ENCODE results near the gene CITED2.
"Not testable (repeated sequence)": the region's sequence is repeated elsewhere in the genome, so short reads cannot be mapped to it uniquely, and the experiment has no call there.

Gene CITED2, protein sequence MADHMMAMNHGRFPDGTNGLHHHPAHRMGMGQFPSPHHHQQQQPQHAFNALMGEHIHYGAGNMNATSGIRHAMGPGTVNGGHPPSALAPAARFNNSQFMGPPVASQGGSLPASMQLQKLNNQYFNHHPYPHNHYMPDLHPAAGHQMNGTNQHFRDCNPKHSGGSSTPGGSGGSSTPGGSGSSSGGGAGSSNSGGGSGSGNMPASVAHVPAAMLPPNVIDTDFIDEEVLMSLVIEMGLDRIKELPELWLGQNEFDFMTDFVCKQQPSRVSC

DNA sequence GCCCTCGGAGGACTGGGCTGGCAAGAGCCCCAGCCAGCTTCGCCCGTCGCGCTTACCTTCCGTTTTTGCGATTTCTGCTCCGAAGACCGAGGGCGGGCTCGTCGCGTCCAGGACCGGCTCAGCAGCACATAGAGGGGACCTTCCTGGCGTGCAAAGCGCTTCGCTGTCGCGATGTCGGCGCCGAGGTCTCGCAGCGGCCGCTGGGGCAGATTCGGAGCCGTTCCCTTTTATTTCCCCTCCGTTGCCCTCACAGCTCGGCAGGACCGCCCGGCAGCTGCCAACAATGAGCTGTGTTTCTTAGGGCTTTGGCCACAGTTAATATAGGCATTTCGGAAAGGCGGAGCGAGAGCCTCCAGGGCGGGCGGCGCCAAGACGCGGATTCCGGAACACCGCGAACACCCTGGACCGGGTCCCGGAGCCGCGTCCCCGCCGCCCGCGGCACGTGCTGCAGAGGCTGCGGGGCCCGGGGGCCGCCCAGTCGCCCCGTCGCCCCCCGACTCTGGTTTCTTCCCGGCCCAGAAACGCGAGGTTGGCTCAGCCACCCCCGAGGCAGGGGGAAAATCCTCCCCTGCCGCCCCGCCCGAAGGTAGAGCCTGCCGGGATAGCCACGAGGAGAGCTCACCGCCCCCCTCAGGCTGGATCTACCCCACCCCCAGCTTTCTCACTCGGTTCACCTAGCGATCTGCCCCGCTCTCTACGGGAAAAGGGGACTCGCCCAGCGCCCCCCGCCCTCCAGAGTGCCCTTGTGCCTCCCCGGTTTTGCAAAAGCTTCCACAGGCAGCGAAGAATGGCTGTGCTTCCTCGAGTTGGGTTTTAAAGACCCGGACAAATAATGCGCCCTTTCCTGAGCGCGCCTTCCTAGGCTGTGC lies at the start of gene CITED2:
TSS of gene CITED2 (minus strand) at position 292 of the 869 bp plus-strand sequence. CDS start 704 bp downstream, outside the sequence.
- DNase-seq: peak; percentile 91
- in situ Hi-C loops (cut with HindIII; ENCODE audit: low pct_ligation_motif_present, low pct_unique_long_range_greater_than_20kb, low sequenced_read_pairs): loop anchor here (10.0 kb wide), 1 partner anchor 160 kb away; no protein-coding TSS in a partner anchor

DNA sequence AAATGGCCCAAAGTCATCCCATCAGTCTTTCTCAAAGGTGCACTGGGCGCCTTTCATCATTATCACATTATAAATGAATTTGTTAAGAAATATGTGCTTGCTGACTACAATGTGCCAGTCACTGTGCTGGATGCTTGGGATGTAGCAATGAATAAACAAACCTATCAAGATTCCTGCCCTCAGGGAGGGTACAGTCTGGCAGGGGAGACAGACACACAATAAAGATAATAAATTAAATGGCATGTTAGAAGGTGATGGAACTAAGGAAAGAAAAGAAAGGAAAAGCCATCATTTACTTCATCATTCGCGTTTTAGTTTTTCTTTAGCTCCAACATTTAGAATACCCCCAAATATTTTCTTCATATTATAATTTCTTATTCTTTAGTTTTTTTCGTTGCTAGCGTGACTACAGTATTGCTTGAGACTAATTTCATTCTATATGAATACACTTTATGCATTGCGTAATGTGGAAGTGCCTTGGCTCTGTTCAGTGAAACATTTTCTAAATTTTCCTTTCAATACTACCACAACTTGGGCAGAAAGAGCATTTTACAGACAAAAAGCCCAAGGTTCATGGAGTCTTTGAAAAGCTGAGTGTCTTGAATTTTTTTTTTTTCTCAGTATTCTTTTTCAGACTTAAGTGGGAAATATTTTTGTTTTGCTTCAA lies 48.7 kb upstream of the CITED2 start:
- no peak for DNase-seq
- in situ Hi-C loops (cut with HindIII; ENCODE audit: low pct_ligation_motif_present, low pct_unique_long_range_greater_than_20kb, low sequenced_read_pairs): no loop called here

DNA sequence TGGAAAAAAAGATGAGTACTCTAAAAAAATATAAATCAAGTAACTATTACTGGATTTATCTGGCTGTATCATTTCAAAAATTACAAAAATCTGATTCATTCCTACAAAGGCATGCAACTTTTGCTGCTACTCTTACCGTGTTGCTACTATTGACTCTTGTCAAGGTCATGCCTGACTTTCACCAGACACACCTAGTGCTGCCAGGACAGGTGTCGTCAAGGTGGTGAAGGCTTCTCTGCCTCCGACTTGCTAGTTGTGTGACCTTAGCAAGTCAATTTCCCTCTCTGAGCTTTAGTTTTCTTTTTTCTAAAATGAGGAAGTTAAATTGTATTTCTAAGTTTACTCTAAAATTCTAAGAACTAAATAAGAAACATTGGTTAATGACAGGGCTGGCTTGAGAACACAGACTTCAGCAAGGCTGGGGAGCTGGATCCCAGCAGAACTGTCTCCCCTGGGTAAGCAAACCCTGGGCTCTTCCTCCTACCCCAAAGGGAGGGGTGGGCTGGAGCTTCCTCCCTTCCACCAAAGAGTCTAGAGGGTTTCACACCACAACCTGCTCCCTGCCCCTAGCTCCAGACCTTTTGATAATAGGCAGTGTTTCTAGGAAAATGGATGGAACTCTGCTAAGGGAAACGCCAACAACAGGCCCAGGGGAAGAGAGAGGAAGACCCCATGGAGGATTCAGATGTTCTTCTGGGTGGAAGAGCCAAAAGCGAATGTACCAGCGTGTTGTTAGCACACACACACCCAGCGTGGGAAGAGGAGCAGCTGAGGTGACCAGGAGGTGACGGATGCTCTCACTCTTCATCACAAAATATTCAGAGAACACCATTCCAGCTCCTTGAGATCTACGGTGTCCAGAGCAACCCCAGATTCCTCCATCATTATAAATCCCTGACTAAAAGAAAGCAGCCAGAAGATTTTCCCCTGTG lies 47.9 kb upstream of the CITED2 start:
- in situ Hi-C loops (cut with HindIII; ENCODE audit: low pct_ligation_motif_present, low pct_unique_long_range_greater_than_20kb, low sequenced_read_pairs): no loop called here
- no peak for DNase-seq

DNA sequence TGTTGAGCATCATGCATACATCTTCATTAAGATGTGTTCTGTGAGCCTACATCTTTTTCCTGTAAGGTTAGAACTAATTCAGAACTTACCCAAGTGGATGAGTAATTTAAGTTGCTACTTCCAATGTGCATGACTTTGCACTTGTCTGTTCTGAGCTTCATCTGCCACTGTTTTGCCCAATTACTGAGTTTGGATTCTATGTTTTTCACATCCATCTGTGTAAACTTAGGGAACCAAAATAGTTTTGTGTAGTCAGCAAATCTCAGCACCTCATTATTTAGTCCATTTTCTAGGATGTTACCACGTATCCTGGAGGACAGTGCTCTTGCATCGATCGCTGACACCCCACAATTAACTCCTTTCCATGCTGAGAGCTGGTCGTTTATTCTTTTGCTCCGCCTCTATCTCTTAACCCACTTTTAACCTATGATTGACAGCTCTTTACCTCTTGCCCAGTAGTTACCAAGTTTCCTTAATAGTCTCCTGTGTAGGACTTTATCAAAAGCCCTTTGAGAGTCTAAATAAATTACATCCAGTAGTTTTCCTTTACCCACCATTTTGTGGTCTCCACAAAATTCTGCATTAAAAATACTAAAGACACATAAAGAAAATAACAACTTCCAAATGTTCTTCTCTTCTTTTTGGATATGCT lies 44.2 kb upstream of the CITED2 start:
- in situ Hi-C loops (cut with HindIII; ENCODE audit: low pct_ligation_motif_present, low pct_unique_long_range_greater_than_20kb, low sequenced_read_pairs): no loop called here
- DNase-seq: no peak

DNA sequence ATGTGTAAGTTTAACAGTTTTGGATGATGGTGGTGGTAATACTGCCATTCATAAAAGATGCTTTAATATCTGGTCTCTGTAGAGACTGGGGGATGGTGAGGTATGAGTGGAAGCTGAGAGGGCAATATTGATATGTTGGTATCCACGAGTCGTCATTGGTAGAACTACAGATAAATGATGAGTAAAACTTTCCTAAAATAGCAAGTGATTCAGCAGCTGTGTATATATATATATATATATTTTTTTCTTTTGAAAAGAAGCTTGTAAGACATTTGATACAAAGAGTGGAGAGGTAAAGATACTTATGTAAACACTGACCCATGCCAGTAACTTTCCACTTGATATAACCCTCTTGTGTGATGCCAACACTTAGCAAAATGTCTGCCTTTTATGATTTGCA lies 41.7 kb upstream of the CITED2 start:
- DNase-seq: no peak
- in situ Hi-C loops (cut with HindIII; ENCODE audit: low pct_ligation_motif_present, low pct_unique_long_range_greater_than_20kb, low sequenced_read_pairs): no loop called here

DNA sequence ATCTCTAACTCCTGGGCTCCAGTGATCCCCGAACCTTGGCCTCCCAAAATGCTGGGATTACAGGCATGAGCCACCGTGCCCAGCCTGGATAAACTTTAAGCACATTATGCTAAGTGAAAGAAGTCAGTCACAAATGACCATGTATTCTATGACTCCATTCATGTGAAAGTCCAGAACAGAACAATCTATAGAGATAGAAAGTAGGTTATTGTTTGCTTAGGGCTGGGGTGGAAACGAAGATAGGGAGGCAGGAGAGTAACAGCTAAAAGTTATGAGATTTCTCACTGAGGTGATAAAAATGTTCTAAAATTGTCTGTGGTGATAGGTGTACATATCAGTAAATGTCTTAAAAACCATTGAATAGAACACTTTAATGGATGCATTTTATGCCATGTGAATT lies 40.9 kb upstream of the CITED2 start:
- in situ Hi-C loops (cut with HindIII; ENCODE audit: low pct_ligation_motif_present, low pct_unique_long_range_greater_than_20kb, low sequenced_read_pairs): no loop called here
- DNase-seq: no peak

DNA sequence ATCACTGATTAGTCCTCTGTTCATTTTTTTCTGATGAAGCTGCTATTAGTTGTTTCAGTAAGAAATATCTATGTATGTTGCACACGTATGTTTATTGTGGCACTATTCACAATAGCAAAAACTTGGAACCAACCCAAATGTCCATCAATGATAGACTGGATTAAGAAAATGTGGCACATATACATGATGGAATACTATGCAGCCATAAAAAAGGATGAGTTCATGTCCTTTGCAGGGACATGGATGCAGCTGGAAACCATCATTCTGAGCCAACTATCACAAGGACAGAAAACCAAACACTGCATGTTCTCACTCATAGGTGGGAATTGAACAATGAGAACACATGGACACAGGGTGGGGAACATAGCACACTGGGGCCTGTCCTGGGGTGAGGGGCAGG lies 37.7 kb upstream of the CITED2 start:
- DNase-seq; in situ Hi-C loops (cut with HindIII; ENCODE audit: low pct_ligation_motif_present, low pct_unique_long_range_greater_than_20kb, low sequenced_read_pairs): not testable (repeated sequence)

DNA sequence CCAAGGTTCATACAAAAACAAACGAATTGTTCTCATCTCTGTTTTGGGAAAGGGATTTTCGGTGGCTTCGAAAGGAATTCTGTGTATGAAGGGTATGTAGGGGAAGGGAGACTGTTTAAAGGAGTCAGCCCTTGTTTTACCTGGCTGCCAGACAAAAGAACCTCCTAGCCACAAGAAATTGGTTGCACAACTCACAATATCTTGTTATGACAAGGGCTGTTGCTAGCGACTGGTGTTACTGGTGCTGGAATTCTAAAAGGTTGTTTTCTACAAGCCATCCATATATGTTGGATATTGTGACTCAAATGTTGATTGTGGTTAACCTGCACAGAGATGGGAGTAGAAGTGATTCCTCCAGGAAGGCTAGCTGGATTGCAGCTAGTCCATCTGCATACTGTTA lies 34.6 kb upstream of the CITED2 start:
- in situ Hi-C loops (cut with HindIII; ENCODE audit: low pct_ligation_motif_present, low pct_unique_long_range_greater_than_20kb, low sequenced_read_pairs): no loop called here
- no peak for DNase-seq

DNA sequence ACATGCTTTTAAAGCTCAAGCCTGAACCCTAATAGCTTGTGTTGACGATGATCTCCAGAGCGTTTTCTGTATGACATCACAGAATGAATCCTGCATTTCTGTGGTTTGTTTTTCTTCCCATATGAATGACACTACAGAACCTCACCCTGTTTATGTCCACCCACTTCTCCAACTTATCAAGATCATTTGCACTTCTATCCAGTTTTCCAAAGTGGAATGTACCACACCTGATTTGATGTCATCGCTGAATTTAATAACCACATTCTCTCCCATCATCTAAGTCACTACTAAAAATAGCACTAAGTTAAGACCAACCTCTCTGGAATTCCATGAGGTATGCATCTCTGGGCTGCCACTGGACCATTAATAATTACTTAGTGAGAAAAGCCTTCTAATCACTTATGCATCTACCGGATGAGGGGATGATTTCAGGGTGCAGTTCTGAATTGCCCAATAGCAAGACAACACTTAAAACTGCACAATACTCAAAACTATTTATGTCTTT lies 33.3 kb upstream of the CITED2 start:
- peak; percentile 85 for DNase-seq
- in situ Hi-C loops (cut with HindIII; ENCODE audit: low pct_ligation_motif_present, low pct_unique_long_range_greater_than_20kb, low sequenced_read_pairs): no loop called here

DNA sequence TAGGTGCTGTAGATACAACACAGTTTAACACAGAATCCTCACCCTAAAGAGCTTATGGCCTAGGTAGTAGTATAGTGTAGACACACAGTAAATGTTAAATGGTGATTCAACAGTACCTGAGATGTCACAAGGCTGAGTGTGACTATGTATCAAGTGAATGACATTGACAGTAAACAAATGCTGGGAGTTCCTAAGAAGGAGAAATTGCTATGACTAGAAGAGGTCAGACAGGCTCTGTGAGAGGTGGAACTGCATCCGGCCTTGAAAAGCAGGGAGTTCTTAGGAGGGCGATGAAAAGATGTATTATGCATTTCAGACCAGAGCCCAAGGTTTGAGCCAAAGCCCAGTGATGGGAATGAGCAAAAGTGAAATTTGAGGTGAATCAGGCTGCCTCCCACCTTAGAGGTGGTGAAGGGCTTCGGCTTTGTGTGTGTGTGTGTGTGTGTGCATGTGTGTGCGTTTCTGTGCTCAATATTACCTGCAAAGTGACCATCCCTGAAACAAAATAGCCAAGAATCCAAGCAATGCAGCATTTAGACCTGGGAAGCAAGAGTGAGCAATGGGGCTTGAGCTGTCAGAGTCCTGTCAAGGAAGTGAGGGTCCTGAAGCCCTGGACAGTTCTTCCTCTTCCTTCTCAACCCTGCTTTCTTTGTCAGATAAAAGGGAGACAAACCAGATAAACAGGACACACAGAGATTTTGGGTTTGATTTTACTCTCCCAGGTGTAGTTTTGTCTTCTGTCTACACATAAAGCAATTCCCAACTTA lies 32.3 kb upstream of the CITED2 start:
- peak; percentile 9 for DNase-seq
- in situ Hi-C loops (cut with HindIII; ENCODE audit: low pct_ligation_motif_present, low pct_unique_long_range_greater_than_20kb, low sequenced_read_pairs): no loop called here

DNA sequence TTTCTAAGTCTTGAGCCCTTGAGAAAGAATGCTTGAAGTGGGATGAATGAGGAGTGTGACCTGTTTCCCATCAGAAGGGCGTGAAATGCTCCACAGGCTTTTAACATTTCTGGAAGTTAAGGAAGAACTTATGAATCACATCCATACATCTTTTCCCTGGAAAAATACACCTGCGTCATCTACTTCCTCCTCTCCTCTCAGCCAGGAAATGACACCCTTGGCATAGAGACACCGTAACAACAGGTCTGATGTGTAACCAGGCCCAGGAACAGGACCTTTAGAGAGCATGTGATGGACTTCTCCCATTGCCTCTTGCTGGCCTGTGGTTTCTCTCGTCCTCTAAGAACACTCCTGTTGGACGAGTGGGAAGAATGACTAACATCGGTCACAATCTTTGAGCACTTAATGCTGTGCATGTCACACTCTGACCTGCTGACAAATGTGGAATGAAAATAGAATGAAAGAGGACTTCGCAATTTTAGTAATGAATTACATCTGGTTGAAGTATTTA lies 28.5 kb upstream of the CITED2 start:
- in situ Hi-C loops (cut with HindIII; ENCODE audit: low pct_ligation_motif_present, low pct_unique_long_range_greater_than_20kb, low sequenced_read_pairs): no loop called here
- no peak for DNase-seq

DNA sequence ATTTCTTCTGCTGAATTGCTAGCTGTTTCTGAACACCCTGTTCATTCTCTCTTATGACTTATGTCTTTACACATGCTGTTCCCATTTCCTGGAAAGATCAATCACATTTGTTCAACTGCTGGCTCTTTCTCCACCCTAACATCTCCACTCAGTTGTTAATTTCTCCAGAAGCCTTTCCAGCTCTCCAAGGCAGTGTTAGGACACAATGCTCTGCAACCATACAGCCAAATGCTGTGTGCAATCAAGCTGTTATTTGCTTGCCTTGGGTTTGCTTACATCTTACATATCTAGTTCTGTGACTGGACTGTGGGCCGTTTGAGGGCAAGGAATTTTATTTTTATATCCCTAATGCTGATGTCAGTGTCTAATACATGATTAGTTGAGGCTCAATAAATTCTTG lies 24.2 kb upstream of the CITED2 start:
- in situ Hi-C loops (cut with HindIII; ENCODE audit: low pct_ligation_motif_present, low pct_unique_long_range_greater_than_20kb, low sequenced_read_pairs): no loop called here
- DNase-seq: no peak

DNA sequence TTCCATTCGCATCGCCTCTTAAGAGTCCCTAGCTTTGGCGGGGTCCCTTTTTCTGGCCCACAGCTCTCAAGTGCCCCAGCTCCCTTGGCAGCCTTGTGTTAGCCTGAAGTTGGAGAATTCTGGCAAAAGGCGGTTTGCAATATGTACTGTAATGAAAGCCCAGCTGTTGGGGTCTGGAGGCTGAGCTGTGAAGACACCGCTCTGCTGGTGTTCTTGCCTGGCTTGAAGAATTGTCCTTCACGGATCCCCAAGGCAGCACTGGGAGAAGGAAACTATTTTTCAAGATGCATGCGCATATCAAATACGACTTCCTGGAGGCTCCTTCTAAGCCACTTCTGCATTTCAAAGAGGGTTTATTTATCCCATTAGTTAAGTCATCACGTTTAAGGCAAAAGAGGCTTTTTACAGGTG lies 21.4 kb upstream of the CITED2 start:
- in situ Hi-C loops (cut with HindIII; ENCODE audit: low pct_ligation_motif_present, low pct_unique_long_range_greater_than_20kb, low sequenced_read_pairs): no loop called here
- no peak for DNase-seq

DNA sequence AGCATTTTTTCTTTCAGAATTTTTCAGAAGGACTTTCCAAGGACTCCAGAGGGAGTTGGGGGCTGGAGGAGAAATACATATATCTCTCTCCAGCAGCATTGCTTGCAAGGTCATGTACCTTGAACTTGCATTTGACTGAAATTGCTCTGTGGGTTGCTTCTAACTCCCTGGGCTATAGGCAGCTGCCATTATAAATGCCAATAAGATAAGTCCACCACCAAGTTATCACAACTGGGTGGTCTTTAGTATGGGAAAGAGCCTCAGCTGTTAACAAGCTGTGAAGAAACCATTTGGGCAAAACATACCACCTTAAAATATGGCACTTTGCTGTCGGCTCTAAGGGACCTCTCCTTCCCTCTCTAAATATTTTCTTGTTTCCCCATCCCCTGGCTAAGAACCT lies 20.9 kb upstream of the CITED2 start:
- DNase-seq: no peak
- in situ Hi-C loops (cut with HindIII; ENCODE audit: low pct_ligation_motif_present, low pct_unique_long_range_greater_than_20kb, low sequenced_read_pairs): no loop called here

DNA sequence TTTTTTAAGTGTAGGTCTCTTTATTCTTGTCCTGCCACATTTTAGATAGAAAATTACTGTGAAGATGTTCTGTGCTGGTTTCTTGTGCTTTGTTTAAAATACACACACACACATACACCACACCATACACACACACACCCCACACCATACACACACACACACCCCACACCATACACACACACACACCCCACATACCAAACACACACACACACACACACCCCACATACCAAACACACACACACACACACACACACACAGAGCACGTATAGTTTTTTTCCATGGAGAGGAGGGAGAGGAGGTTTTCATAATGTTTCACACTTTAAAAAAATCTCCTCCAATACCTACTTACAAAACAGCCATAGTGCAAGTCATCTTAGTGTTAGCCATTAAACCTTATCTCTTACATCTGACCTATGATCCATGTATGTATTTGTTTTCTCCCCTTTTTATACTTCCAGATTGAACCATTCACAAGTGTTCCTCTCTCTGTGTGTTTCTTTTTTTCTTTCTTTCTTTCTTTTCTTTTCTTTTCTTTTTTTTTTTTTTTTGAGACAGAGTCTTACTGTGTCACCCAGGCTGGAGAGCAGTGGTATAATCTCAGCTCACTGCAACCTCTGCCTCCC lies 19.7 kb upstream of the CITED2 start:
- DNase-seq: no peak
- in situ Hi-C loops (cut with HindIII; ENCODE audit: low pct_ligation_motif_present, low pct_unique_long_range_greater_than_20kb, low sequenced_read_pairs): no loop called here

DNA sequence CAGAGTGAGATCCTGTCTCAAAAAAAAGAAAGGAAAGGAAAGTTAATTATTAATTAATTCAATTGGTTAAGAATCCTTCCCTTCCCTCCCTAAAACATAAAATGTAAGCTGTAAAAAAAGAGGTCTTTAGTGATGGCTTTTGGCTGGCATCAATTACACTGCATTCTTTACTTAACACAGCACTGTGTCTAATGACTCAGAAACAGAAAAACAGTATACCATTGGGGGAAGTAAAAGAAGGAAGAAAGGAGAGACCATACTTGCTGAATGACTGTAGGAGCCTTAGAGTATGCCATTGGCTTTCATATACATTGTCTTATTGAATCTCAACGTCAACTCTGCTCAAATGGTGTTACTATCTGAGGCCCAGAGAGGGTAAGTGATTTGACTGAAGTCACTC lies 18.3 kb upstream of the CITED2 start:
- DNase-seq: no peak
- in situ Hi-C loops (cut with HindIII; ENCODE audit: low pct_ligation_motif_present, low pct_unique_long_range_greater_than_20kb, low sequenced_read_pairs): no loop called here

All from ACHN (cell line).